GM12878 (cell line): ENCODE measurements around the gene DCDC2C. TPM values are rescaled to one million over a fixed set of nuclear protein-coding genes. Genes with fewer than 3 reads are reported as not detected.

ENCODE experiments used
- ATAC-seq: fragments of 200-7000 bp; cut with Tn5 transposase; 3 replicates; pipeline ENCODE4 v1.9.1; 2020; ENCODE audit warnings: mild to moderate bottlenecking, moderate library complexity
- BruUV-seq: library from RNA; stranded (reverse); fragments of 400-500 nt; replicated peaks from 2 replicates; lab custom pipeline; 2021; lab: Mats Ljungman, UMichigan
- CTCF ChIA-PET: fragments of 300-600 bp; sonication (Branson Sonifier 250); formaldehyde crosslinking; extraction: SDS; loops from one replicate; lab custom pipeline; 2021; ENCODE audit warnings: inconsistent platforms; lab: Yijun Ruan, JAX
- POLR2A ChIA-PET: fragments of 350-600 bp; formaldehyde crosslinking; extraction: SDS; loops from one replicate; lab custom pipeline; 2021; ENCODE audit warnings: inconsistent platforms; lab: Charles Lee
- RAD21 ChIA-PET: fragments of 300-600 bp; sonication (Branson Sonifier 250); formaldehyde crosslinking; loops from one replicate; lab custom pipeline; 2023; ENCODE audit warnings: antibody characterized with exemption; ENCODE audit not compliant: unreplicated experiment; lab: Charles Lee
- SMC1A ChIA-PET: fragments of 300-600 bp; sonication (Branson Sonifier 250); formaldehyde crosslinking; loops from one replicate; lab custom pipeline; 2023; ENCODE audit not compliant: unreplicated experiment, uncharacterized antibody; lab: Charles Lee
- DNase-seq: peaks from one replicate; pipeline ENCODE4 v3.0.0-alpha.2; 2011; ENCODE audit warnings: low read depth, low spot score
- FAIRE-seq: peaks from 3 replicates; lab custom pipeline; 2011; peaks lifted over from hg19 to GRCh38; lab: Jason Lieb, UNC
- H2AFZ ChIP-seq: 2 replicates; pipeline ENCODE4 v1.6.0; 2011; ENCODE audit warnings: low read depth, low read length, control low read depth; ENCODE audit not compliant: control insufficient read depth
- H3K27ac ChIP-seq: 2 replicates; pipeline ENCODE4 v1.5.1; 2011; ENCODE audit warnings: control low read depth; ENCODE audit not compliant: control insufficient read depth, insufficient read depth
- H3K27me3 ChIP-seq, 2 experiments: replicated peaks in 1 of 2; 2 replicates each; pipeline versions ENCODE4 v1.6.0 to v1.6.1; 2011; ENCODE audit warnings: low read length in 1 of 2; ENCODE audit not compliant: control insufficient read depth in 2 of 2, insufficient read depth in 2 of 2
- H3K36me3 ChIP-seq, 2 experiments: 2 replicates each; pipeline ENCODE4 v1.5.1; 2011; ENCODE audit warnings: low read length in 1 of 2; ENCODE audit not compliant: control insufficient read depth in 2 of 2, insufficient read depth in 2 of 2
- H3K4me1 ChIP-seq: 2 replicates; pipeline ENCODE4 v1.6.1; 2011; ENCODE audit warnings: mild to moderate bottlenecking, low read length, moderate library complexity, mixed read lengths; ENCODE audit not compliant: control insufficient read depth, insufficient read depth
- H3K4me2 ChIP-seq: 2 replicates; pipeline ENCODE4 v1.6.0; 2011; ENCODE audit warnings: control low read depth; ENCODE audit not compliant: control insufficient read depth, insufficient read depth
- H3K4me3 ChIP-seq: fragments of 200-600 bp; sonication (generic); 2 replicates; pipeline ENCODE4 v1.5.1; 2016
- H3K79me2 ChIP-seq: 2 replicates; pipeline ENCODE4 v1.6.0; 2011; ENCODE audit warnings: low read length; ENCODE audit not compliant: control insufficient read depth, insufficient read depth
- H3K9ac ChIP-seq: 2 replicates; pipeline ENCODE4 v1.8.0; 2011; ENCODE audit warnings: low read length, control low read depth, mixed read lengths; ENCODE audit not compliant: control insufficient read depth, insufficient read depth
- H3K9me3 ChIP-seq: replicated peaks from 3 replicates; pipeline ENCODE4 v1.5.1; 2011; ENCODE audit warnings: mild to moderate bottlenecking, low read length; ENCODE audit not compliant: control insufficient read depth, insufficient read depth
- H4K20me1 ChIP-seq: 2 replicates; pipeline ENCODE4 v1.6.0; 2011; ENCODE audit not compliant: control insufficient read depth, insufficient read depth
- BRCA1 ChIP-seq: IDR thresholded peaks from 2 replicates; pipeline ENCODE4 v1.6.1; 2011; ENCODE audit warnings: low read depth, low read length, improper control_type of control experiment
- GATAD2B ChIP-seq: fragments of 450-650 bp; conservative IDR thresholded peaks from 2 replicates; pipeline ENCODE4 v1.6.1; 2017; ENCODE audit warnings: low read depth, mild to moderate bottlenecking, moderate library complexity
- IKZF2 ChIP-seq, 2 experiments: fragments of 450-650 bp; IDR thresholded peaks; 2 replicates each; pipeline ENCODE4 v1.6.1; 2017; ENCODE audit warnings: mild to moderate bottlenecking in 2 of 2, moderate library complexity in 2 of 2
- LARP7 ChIP-seq: fragments of 450-650 bp; IDR thresholded peaks from 2 replicates; pipeline ENCODE4 v1.6.1; 2017; ENCODE audit warnings: mild to moderate bottlenecking
- MYB ChIP-seq: fragments of 150-350 bp; IDR thresholded peaks from 2 replicates; pipeline ENCODE4 v1.6.1; 2014; ENCODE audit warnings: mild to moderate bottlenecking, low read depth, low read length, borderline replicate concordance
- NKRF ChIP-seq: fragments of 450-650 bp; conservative IDR thresholded peaks from 2 replicates; pipeline ENCODE4 v1.6.1; 2017; ENCODE audit warnings: mild to moderate bottlenecking, moderate library complexity
- PAX8 ChIP-seq: fragments of 450-650 bp; IDR thresholded peaks from 2 replicates; pipeline ENCODE4 v1.6.1; 2017; ENCODE audit warnings: mild to moderate bottlenecking, moderate library complexity
- PBX3 ChIP-seq: IDR thresholded peaks from 2 replicates; pipeline ENCODE4 v1.6.1; 2011; ENCODE audit warnings: mild to moderate bottlenecking, low read depth, low read length, moderate library complexity; ENCODE audit not compliant: insufficient replicate concordance
- SIN3A ChIP-seq: IDR thresholded peaks from 2 replicates; pipeline ENCODE4 v1.6.1; 2012; ENCODE audit warnings: low read depth, low read length, improper control_type of control experiment
- SIX5 ChIP-seq: IDR thresholded peaks from 2 replicates; pipeline ENCODE4 v1.6.1; 2011; ENCODE audit warnings: mild to moderate bottlenecking, low read depth, low read length, moderate library complexity; ENCODE audit not compliant: severe bottlenecking
- TARDBP ChIP-seq: IDR thresholded peaks from 2 replicates; pipeline ENCODE4 v1.6.1; 2016; ENCODE audit warnings: borderline replicate concordance
- YBX1 ChIP-seq: fragments of 450-650 bp; IDR thresholded peaks from 2 replicates; pipeline ENCODE4 v1.6.1; 2016; ENCODE audit warnings: antibody characterized with exemption
- ZNF24 ChIP-seq: fragments of 450-650 bp; IDR thresholded peaks from 2 replicates; pipeline ENCODE4 v1.6.1; 2017; ENCODE audit warnings: antibody characterized with exemption, mild to moderate bottlenecking
- ZNF622 ChIP-seq: fragments of 450-650 bp; IDR thresholded peaks from 2 replicates; pipeline ENCODE4 v1.6.1; 2017; ENCODE audit warnings: mild to moderate bottlenecking, inconsistent platforms
- ZSCAN29 ChIP-seq: fragments of 450-650 bp; IDR thresholded peaks from 2 replicates; pipeline ENCODE4 v1.6.1; 2017; ENCODE audit warnings: mild to moderate bottlenecking, moderate library complexity
- ZZZ3 ChIP-seq: IDR thresholded peaks from 2 replicates; pipeline ENCODE4 v1.6.1; 2011; ENCODE audit warnings: low read depth; ENCODE audit not compliant: control insufficient read depth, insufficient read length
- WGBS: methylation state at CpG from one replicate; pipeline ENCODE4 v1.1.6; 2016; ENCODE audit warnings: low lambda C conversion rate; ENCODE audit not compliant: insufficient replicate concordance, insufficient coverage; ENCODE audit errors: missing lambda C conversion rate; 5-methylcytosine and 5-hydroxymethylcytosine counted together
- in situ Hi-C: fragments of 300-500 bp; cut with MboI; formaldehyde crosslinking; loops from 9 replicates; pipeline ENCODE4 v1.14.3; 2018; ENCODE audit warnings: mixed read lengths
- intact Hi-C: fragments of 100-400 bp; cut with micrococcal nuclease; formaldehyde crosslinking; loops from one replicate; pipeline ENCODE4 v1.14.2; 2022; ENCODE audit not compliant: unreplicated experiment
- polyA plus RNA-seq, 11 experiments: library from polyadenylated mRNA; depleted of rRNA in 4 of 11; unstranded in 6 of 11; stranded (reverse) in 5 of 11; fragments of >200 nt; fragmentation: Nextera tagmentation in 4 of 11; fragmentation: Illumina TruSeq in 1 of 11; extraction: Ambion mirVana in 4 of 11; extraction: Trizol in 1 of 11; gene quantifications; 1 replicate in 1 of 11; 2 replicates in 10 of 11; pipeline versions ENCODE4 v1.2.1 to v1.2.3, GENCODE V29; 2011 to 2016; ENCODE audit warnings: inconsistent platforms in 2 of 11, missing spikeins in 2 of 11, low read depth in 1 of 11
- total RNA-seq, 4 experiments: library from RNA; depleted of rRNA in 3 of 4; stranded (reverse); fragments of >200 nt in 3 of 4; fragmentation: Illumina TruSeq in 1 of 4; extraction: Trizol in 1 of 4; gene quantifications; 2 replicates each; pipeline versions ENCODE4 v1.2.1 to v1.2.3, GENCODE V29; 2013 to 2021

DCDC2C gene
- total and polyA plus RNA-seq, 10 of the 15 experiments (the other 5 are each of a cell fraction or from before 2014, with no cell fraction given), result not detected

GRCh38 chr2:3752376-3752775, 49.0 kb downstream of the DCDC2C start:
- TF ChIP-seq GATAD2B (no peak), BRCA1 (no peak), ZZZ3 (no peak), MYB (no peak), ZNF622 (no peak), NKRF (no peak), PBX3 (no peak), PAX8 (no peak), ZNF24 (no peak), IKZF2 (IDR thresholded peaks at IDR 0.05) (no peak), YBX1 (no peak), SIX5 (no peak), ZSCAN29 (no peak), LARP7 (no peak), SIN3A (no peak), TARDBP (no peak)
- Histone ChIP-seq H3K9ac (no peak overlapping the region), H3K27me3 (no peaks in the 10 kb centered on the region), H3K36me3 (no peaks in the 10 kb centered on the region), H3K9me3 (no peaks in the 10 kb centered on the region), H3K79me2 (no peaks in the 10 kb centered on the region), H3K27ac (no peak overlapping the region), H2AFZ (no peak overlapping the region), H3K4me3 (no peak overlapping the region), H4K20me1 (no peaks in the 10 kb centered on the region), H3K4me2 (no peak overlapping the region), H3K4me1 (no peaks in the 10 kb centered on the region)
- no peak for DNase-seq
- intact Hi-C loops (no loop called here), in situ Hi-C loops (no loop called here)
- SMC1A ChIA-PET, result no interaction called here
- no peak for ATAC-seq
- FAIRE-seq, result no peak
- RAD21 ChIA-PET, result no interaction called here
- CTCF ChIA-PET, result no interaction called here
- 40% methylated on average over 6 of the region's 6 CpGs for WGBS
- BruUV-seq, result no TSS peak
- POLR2A ChIA-PET, result no interaction called here
